Hepatocyte (in vitro differentiated cells): ENCODE data around the gene KIF17.

Experiments used
- EZH2phosphoT487 ChIP-seq: fragments of 200-600 bp; sonication (generic); IDR thresholded peaks from one replicate; pipeline ENCODE4 v1.6.1; 2018; ENCODE audit warnings: antibody characterized with exemption, mild to moderate bottlenecking, low read depth, moderate library complexity; ENCODE audit not compliant: unreplicated experiment, severe bottlenecking
- TF ChIP-seq, protein P1 (sequence below): fragments of 200-600 bp; sonication (generic); IDR thresholded peaks from 2 replicates; pipeline ENCODE4 v1.5.1; 2016; ENCODE audit warnings: antibody characterized with exemption, mild to moderate bottlenecking; ENCODE audit not compliant: poor library complexity

DNA sequence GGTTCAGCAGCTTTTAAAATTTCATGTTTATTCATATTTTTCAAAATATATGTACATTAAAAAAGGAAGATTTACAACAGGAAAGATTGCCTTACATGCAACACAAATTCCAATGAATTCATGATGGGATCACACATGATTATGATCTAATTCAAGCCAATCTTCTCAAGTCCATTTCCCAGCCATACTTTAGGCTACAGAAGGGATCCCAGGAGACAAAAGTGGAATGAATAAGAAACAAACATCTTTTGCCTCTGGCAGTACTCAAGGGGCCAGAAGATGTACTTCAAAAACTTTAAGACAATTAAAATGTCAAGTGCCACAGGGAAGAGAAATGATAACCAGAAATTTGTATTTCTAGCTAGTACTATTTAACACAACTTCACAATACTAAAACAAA is 24.9 kb upstream of the KIF17 start:
- TF ChIP-seq, protein P1, sequence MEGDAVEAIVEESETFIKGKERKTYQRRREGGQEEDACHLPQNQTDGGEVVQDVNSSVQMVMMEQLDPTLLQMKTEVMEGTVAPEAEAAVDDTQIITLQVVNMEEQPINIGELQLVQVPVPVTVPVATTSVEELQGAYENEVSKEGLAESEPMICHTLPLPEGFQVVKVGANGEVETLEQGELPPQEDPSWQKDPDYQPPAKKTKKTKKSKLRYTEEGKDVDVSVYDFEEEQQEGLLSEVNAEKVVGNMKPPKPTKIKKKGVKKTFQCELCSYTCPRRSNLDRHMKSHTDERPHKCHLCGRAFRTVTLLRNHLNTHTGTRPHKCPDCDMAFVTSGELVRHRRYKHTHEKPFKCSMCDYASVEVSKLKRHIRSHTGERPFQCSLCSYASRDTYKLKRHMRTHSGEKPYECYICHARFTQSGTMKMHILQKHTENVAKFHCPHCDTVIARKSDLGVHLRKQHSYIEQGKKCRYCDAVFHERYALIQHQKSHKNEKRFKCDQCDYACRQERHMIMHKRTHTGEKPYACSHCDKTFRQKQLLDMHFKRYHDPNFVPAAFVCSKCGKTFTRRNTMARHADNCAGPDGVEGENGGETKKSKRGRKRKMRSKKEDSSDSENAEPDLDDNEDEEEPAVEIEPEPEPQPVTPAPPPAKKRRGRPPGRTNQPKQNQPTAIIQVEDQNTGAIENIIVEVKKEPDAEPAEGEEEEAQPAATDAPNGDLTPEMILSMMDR: no peak
- TF ChIP-seq EZH2phosphoT487: no peak
